Measurements from ENCODE around the gene CD300LG. TPM values are rescaled to one million over a fixed set of nuclear protein-coding genes. Genes with fewer than 3 reads are reported as not detected.

The CD300LG gene
- total RNA-seq, 1 donor from 2014 or later, result not detected

DNA sequence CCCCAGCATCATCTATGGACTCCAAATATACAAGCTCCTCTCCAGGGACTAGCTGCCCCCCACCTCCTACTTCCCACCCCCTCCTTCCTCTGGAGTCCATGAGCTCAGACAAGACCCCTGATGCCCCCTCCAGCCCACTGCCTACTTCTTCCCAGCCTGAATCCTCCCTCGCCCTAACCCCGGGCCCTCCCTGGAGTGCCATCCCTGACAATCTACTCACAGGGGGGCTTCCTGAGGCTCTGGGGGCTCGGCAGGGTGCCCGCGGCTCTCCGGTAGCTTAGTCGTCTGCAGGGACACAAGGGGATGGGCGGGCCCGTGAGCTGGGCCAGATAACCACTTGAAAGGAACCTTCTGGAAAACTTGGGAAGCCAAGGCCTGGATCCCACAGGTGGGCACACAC, 29.1 kb upstream of the CD300LG start:
- peaks cover 3% of the 10 kb centered on the region for H3K36me3 ChIP-seq (ENCODE audit: control insufficient read depth, insufficient read depth, low read length)
- TF ChIP-seq, protein P1, sequence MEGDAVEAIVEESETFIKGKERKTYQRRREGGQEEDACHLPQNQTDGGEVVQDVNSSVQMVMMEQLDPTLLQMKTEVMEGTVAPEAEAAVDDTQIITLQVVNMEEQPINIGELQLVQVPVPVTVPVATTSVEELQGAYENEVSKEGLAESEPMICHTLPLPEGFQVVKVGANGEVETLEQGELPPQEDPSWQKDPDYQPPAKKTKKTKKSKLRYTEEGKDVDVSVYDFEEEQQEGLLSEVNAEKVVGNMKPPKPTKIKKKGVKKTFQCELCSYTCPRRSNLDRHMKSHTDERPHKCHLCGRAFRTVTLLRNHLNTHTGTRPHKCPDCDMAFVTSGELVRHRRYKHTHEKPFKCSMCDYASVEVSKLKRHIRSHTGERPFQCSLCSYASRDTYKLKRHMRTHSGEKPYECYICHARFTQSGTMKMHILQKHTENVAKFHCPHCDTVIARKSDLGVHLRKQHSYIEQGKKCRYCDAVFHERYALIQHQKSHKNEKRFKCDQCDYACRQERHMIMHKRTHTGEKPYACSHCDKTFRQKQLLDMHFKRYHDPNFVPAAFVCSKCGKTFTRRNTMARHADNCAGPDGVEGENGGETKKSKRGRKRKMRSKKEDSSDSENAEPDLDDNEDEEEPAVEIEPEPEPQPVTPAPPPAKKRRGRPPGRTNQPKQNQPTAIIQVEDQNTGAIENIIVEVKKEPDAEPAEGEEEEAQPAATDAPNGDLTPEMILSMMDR (IDR thresholded peaks at IDR 0.05; ENCODE audit: insufficient read depth, low read length, poor library complexity, severe bottlenecking), result no peak
- no peaks in the 10 kb centered on the region for H3K27me3 ChIP-seq (ENCODE audit: control insufficient read depth, insufficient read depth, low read length)
- H3K4me3 ChIP-seq (ENCODE audit: low read depth, low read length), result no peak overlapping the region
- DNase-seq (ENCODE audit: low read depth), result no peak

DNA sequence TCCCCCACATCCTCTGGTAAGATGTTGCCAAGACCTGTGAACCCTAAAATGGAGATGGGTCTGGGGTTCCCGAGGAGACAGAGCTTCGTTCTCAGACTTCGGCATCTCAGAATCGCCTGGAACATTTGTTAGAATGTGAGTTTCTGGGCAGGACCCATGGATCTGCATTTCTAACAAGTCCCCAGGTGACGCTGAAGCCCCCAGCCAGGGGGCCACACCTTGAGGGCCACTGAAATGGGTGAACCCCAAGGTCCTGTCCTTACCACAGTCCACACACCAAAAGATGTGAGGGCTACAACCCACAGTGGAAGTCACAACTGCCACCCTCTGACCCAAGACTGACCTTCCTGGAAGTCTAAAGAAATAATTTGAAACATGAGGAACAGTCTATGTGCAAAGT, 28.0 kb upstream of the CD300LG start:
- TF ChIP-seq, protein P1 (IDR thresholded peaks at IDR 0.05; ENCODE audit: insufficient read depth, low read length, poor library complexity, severe bottlenecking), result no peak
- H3K27me3 ChIP-seq (ENCODE audit: control insufficient read depth, insufficient read depth, low read length), result no peaks in the 10 kb centered on the region

GRCh38 chr17:43820759-43821158, 26.2 kb upstream of the CD300LG start:
- Histone ChIP-seq H3K36me3 (ENCODE audit: control insufficient read depth, insufficient read depth, low read length) (peaks cover 1% of the 10 kb centered on the region), H3K27me3 (ENCODE audit: control insufficient read depth, insufficient read depth, low read length) (no peaks in the 10 kb centered on the region), H3K4me3 (ENCODE audit: low read depth, low read length) (no peak overlapping the region)
- TF ChIP-seq, protein P1 (IDR thresholded peaks at IDR 0.05; ENCODE audit: insufficient read depth, low read length, poor library complexity, severe bottlenecking), result no peak
- DNase-seq (ENCODE audit: low read depth), result no peak

More for the DNA sequence above, 28.0 kb upstream of the CD300LG start:
- no peak overlapping the region for H3K4me3 ChIP-seq (ENCODE audit: low read depth, low read length)
- no peak for DNase-seq (ENCODE audit: low read depth)
- H3K36me3 ChIP-seq (ENCODE audit: control insufficient read depth, insufficient read depth, low read length), result peaks cover 1% of the 10 kb centered on the region

DNA sequence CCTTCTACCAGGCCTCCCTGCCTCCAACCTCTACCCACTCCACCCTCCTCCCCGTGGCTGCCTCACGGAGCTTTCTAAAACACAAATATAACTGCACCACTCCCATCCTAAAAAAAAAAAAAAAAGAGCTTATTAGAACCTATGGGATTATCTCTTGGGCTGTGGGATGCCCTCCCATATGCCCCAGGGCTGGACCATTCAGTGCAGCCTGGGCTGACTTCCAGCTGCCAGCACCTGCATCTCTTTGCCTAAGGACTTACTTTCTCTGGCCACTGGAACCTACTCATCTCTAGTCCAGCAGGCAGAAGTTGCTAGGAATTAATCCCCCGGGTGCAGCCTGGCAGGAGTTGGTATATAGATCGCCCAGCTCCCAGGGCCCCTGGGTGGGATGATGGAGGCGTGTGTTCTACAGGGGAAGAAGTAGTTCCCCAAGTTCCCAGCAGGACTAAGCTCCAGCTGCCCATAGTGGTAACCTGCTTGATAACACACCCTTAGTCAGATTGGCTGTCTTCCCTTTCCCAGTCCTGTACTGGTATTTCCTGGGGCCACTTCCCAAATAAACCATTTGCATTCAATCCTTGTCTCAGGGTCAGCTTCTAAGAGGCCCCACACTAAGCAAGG, 24.3 kb upstream of the CD300LG start:
- Histone ChIP-seq H3K4me3 (ENCODE audit: low read depth, low read length) (no peak overlapping the region), H3K36me3 (ENCODE audit: control insufficient read depth, insufficient read depth, low read length) (peaks cover 1% of the 10 kb centered on the region), H3K27me3 (ENCODE audit: control insufficient read depth, insufficient read depth, low read length) (no peaks in the 10 kb centered on the region)
- TF ChIP-seq, protein P1 (IDR thresholded peaks at IDR 0.05; ENCODE audit: insufficient read depth, low read length, poor library complexity, severe bottlenecking), result no peak
- DNase-seq (ENCODE audit: low read depth), result no peak

- Histone ChIP-seq H3K36me3 (ENCODE audit: control insufficient read depth, insufficient read depth, low read length) (peaks cover 2% of the 10 kb centered on the region), H3K27me3 (ENCODE audit: control insufficient read depth, insufficient read depth, low read length) (no peaks in the 10 kb centered on the region), H3K4me3 (ENCODE audit: low read depth, low read length) (no peak overlapping the region)
- DNase-seq (ENCODE audit: low read depth), result no peak
- TF ChIP-seq, protein P1 (IDR thresholded peaks at IDR 0.05; ENCODE audit: insufficient read depth, low read length, poor library complexity, severe bottlenecking), result no peak
Measured at GRCh38 chr17:43823350-43824084, 23.5 kb upstream of the CD300LG start.

Data from kidney epithelial cell (primary cell).